ENCODE results near the gene SELE. TPM values are rescaled to one million over a fixed set of nuclear protein-coding genes. Genes with fewer than 3 reads are reported as not detected.
A peak's percentile ranks its signal among the peaks of the same experiment; 100 is the strongest.

The SELE gene
- polyA plus RNA-seq, 2 of the 4 experiments (the other 2 are of a cell fraction) = not detected

DNA sequence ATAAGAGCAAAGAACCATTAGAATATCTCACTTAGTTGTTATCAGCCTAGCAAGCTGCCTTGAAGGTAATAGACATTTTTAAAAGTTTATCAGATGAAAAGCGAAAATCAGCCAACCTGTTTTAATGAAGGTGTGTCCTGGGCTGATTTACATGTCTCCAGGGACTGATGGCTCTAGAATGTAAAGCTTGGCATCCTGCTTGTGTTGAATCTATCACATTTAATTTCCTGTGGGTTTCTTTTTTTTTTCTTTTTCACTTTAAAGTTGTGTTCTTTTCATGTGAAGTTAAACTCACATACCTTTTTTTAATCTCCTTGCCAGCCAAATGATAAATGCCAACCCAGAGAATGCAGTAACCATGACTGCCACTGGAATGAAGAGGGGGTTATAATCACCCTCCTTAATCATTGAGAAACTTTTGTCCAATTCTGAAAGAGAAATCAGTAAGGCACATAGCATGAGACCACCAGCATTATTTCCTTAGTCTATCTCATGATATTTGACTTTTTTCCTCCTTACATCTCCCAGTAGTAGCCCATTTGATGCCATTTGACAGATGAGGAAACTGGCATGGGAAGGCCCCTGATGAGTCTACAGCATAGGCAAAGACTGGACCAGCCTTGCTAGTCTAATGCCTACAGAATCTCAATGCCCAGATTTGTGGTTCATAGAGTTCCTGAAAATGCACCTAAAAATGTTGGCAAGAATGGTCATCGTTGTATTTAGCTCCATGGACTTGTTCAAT lies 32.4 kb downstream of the SELE start:
- ATAC-seq = no peak
- CTCF ChIA-PET = interaction anchor here (1.2 to 2.8 kb wide), 2 partner anchors 11 to 108 kb away, joined by 5 to 11 read pairs; no protein-coding TSS in a partner anchor

DNA sequence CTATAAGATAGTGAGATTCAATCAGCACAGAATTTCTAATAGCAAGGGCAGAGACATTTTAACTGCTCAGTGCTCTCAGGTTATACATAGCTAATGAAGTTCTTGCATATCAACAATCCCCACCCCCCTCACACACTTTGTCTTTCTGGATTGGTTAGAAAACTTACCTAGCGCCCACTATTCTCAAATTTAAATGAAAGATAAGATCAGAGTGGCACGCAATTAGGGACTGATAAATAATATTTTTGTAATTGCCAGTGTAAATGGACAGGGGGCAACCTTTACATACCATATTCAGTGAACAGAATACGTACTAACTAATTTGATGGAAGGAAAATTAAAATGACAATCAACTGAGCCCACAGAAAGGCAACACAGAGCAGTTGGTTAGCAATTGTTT lies 34.2 kb downstream of the SELE start:
- ChIA-PET POLR2A (no interaction called here), CTCF (interaction anchor here (0.7 to 2.6 kb wide), 2 partner anchors 13 to 64 kb away, joined by 4 to 13 read pairs; no protein-coding TSS in a partner anchor)
- TF ChIP-seq MAX (IDR thresholded peaks at IDR 0.05) = no peak
- 0 out of 5 replicates have a peak, but pooled peaks of 1 of the 2 experiments have one; percentile 18 for TF ChIP-seq RAD21 (conservative IDR thresholded peaks at IDR 0.05 in 1 of 2, IDR thresholded peaks at IDR 0.05 in 1 of 2)
- H3K4me1 ChIP-seq = no peaks in the 10 kb centered on the region
- H3K27ac ChIP-seq = no peak overlapping the region
- WGBS (ENCODE audit: missing lambda C conversion rate) = 57% methylated on average over 3 of the region's 3 CpGs
- no peaks in the 10 kb centered on the region for H3K9me3 ChIP-seq
- no peak overlapping the region for H3K4me3 ChIP-seq
- no peak for FAIRE-seq
- H3K4me2 ChIP-seq = no peak overlapping the region
- ATAC-seq = no peak
- DNase-seq (ENCODE audit: low read depth in 1 of 2, low spot score in 1 of 2) = no peak

More for the DNA sequence above, 32.4 kb downstream of the SELE start:
- POLR2A ChIA-PET = no interaction called here
- WGBS (ENCODE audit: missing lambda C conversion rate) = 16% methylated on average over 2 of the region's 2 CpGs
- H3K4me2 ChIP-seq = no peak overlapping the region
- no peak overlapping the region for H3K4me3 ChIP-seq
- no peaks in the 10 kb centered on the region for H3K4me1 ChIP-seq
- TF ChIP-seq JUNB (IDR thresholded peaks at IDR 0.05) (no peak), RAD21 (conservative IDR thresholded peaks at IDR 0.05 in 1 of 2, IDR thresholded peaks at IDR 0.05 in 1 of 2) (no peak), SMC3 (IDR thresholded peaks at IDR 0.05) (no peak), HOXB5 (CRISPR knock-in tag; IDR thresholded peaks at IDR 0.05) (no peak), E2F6 (IDR thresholded peaks at IDR 0.05; ENCODE audit: borderline replicate concordance, low read depth) (no peak), FOSL2 (IDR thresholded peaks at IDR 0.05) (no peak), FOSL2 (CRISPR knock-in tag; IDR thresholded peaks at IDR 0.05) (no peak), NFE2L2 (conservative IDR thresholded peaks at IDR 0.05; ENCODE audit: low read length) (no peak), RNF2 (IDR thresholded peaks at IDR 0.05; ENCODE audit: borderline replicate concordance, low read depth) (no peak), MAX (IDR thresholded peaks at IDR 0.05) (no peak), ATOH8 (CRISPR knock-in tag; IDR thresholded peaks at IDR 0.05; ENCODE audit: low read depth) (no peak), CBX2 (IDR thresholded peaks at IDR 0.05; ENCODE audit: borderline replicate concordance, low read depth) (no peak), TP53 (CRISPR knock-in tag; IDR thresholded peaks at IDR 0.05) (no peak), KDM5A (IDR thresholded peaks at IDR 0.05) (no peak)
- TF ChIP-seq, protein P1, sequence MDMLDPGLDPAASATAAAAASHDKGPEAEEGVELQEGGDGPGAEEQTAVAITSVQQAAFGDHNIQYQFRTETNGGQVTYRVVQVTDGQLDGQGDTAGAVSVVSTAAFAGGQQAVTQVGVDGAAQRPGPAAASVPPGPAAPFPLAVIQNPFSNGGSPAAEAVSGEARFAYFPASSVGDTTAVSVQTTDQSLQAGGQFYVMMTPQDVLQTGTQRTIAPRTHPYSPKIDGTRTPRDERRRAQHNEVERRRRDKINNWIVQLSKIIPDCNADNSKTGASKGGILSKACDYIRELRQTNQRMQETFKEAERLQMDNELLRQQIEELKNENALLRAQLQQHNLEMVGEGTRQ (IDR thresholded peaks at IDR 0.05) = no peak
- no peak overlapping the region for H3K27ac ChIP-seq
- no peaks in the 10 kb centered on the region for H3K9me3 ChIP-seq
- no peak for DNase-seq (ENCODE audit: low read depth in 1 of 2, low spot score in 1 of 2)
- FAIRE-seq = no peak

DNA sequence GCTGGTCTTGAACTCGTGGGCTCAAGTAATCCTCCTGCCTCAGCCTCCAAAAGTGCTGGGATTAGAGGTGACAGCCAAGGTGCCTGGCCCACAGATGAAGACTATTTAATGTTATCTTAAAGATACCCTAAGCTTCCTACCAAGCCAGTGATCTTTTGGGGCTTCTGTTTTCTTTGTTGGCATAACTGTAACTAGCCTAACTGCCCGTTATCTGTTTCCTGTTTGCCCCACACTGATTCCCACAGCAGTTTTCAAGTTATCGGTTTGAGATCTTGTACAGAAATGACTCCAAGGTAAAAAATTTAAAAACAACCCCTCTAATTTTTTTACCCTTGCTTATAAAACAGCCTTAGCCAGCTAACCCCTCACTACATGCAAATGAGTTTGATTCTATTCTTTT lies 34.9 kb downstream of the SELE start:
- CTCF ChIA-PET = interaction anchor here (2.6 kb wide), 1 partner anchor 14 kb away, joined by 13 read pairs; no protein-coding TSS in a partner anchor
- no peak for FAIRE-seq

More for the DNA sequence above, 34.9 kb downstream of the SELE start:
- no peak overlapping the region for H3K4me2 ChIP-seq
- no peaks in the 10 kb centered on the region for H3K9me3 ChIP-seq
- 40% methylated on average over 3 of the region's 3 CpGs for WGBS (ENCODE audit: missing lambda C conversion rate)
- H3K4me1 ChIP-seq = no peaks in the 10 kb centered on the region
- POLR2A ChIA-PET = no interaction called here
- ATAC-seq (no peak), DNase-seq (ENCODE audit: low read depth in 1 of 2, low spot score in 1 of 2) (no peak)
- H3K4me3 ChIP-seq = no peak overlapping the region
- TF ChIP-seq NPAS2 (CRISPR knock-in tag; IDR thresholded peaks at IDR 0.05; ENCODE audit: borderline replicate concordance) (no peak), HOXB13 (CRISPR knock-in tag; IDR thresholded peaks at IDR 0.05; ENCODE audit: low read depth) (no peak), POLR2A (IDR thresholded peaks at IDR 0.05; ENCODE audit: low read length) (no peak), ELK1 (IDR thresholded peaks at IDR 0.05; ENCODE audit: low read depth, low read length) (no peak), SREBF2 (IDR thresholded peaks at IDR 0.05) (no peak), NR3C1 (IDR thresholded peaks at IDR 0.05) (no peak), BHLHE40 (IDR thresholded peaks at IDR 0.05; ENCODE audit: low read depth, low read length) (no peak), ZC3H11A (IDR thresholded peaks at IDR 0.05) (no peak)
- H3K27ac ChIP-seq = no peak overlapping the region

Data from A549 (cell line).